ENCODE results near the gene ZNF582.

ZNF582 gene

GRCh38 chr19:56403764-56404704, 10.7 kb upstream of the ZNF582 start, which contains the start of gene ZNF583:
TSS of gene ZNF583 (plus strand) at chr19:56404332. CDS start at chr19:56407115, 2,783 bp downstream.
- TF ChIP-seq ZNF274 (IDR thresholded peaks at IDR 0.05; ENCODE audit: low read depth, low read length) (no peak), YY1 (IDR thresholded peaks at IDR 0.05; ENCODE audit: insufficient read depth, insufficient read length) (no peak), SUZ12 (IDR thresholded peaks at IDR 0.05; ENCODE audit: extremely low read depth, insufficient read depth, insufficient read length) (no peak)
- H3K9ac ChIP-seq (ENCODE audit: insufficient read length, low read depth), result peak within 1 kb of the TSS; percentile 96
- H3K9me3 ChIP-seq (ENCODE audit: insufficient read depth, low read length), result peaks cover 40% of the 10 kb centered on the region

GRCh38 chr19:56403261-56403660, 9.9 kb upstream of the ZNF582 start:
- no peak for DNase-seq (ENCODE audit: low read depth, low spot score)

More at GRCh38 chr19:56403764-56404704, 10.7 kb upstream of the ZNF582 start, which contains the start of gene ZNF583:
- Histone ChIP-seq H3K4me1 (ENCODE audit: insufficient read depth, insufficient read length) (peaks cover 4% of the 10 kb centered on the region), H3K27me3 (ENCODE audit: insufficient read depth, insufficient read length) (no peaks in the 10 kb centered on the region), H3K4me3 (ENCODE audit: insufficient read length, low read depth) (peak within 1 kb of the TSS; percentile 84), H3K36me3 (ENCODE audit: insufficient read depth, insufficient read length, low read length) (peaks cover 30% of the 10 kb centered on the region)
- peak; percentile 42 for DNase-seq (ENCODE audit: low read depth, low spot score)

GRCh38 chr19:56400485-56400884, 7.2 kb upstream of the ZNF582 start:
- Histone ChIP-seq H3K4me3 (ENCODE audit: insufficient read length, low read depth) (no peak overlapping the region), H3K27me3 (ENCODE audit: insufficient read depth, insufficient read length) (no peaks in the 10 kb centered on the region), H3K9ac (ENCODE audit: insufficient read length, low read depth) (no peak overlapping the region), H3K9me3 (ENCODE audit: insufficient read depth, low read length) (peaks cover 50% of the 10 kb centered on the region), H3K36me3 (ENCODE audit: insufficient read depth, insufficient read length, low read length) (peaks cover 40% of the 10 kb centered on the region), H3K4me1 (ENCODE audit: insufficient read depth, insufficient read length) (peaks cover 4% of the 10 kb centered on the region)
- TF ChIP-seq YY1 (IDR thresholded peaks at IDR 0.05; ENCODE audit: insufficient read depth, insufficient read length) (no peak), SUZ12 (IDR thresholded peaks at IDR 0.05; ENCODE audit: extremely low read depth, insufficient read depth, insufficient read length) (no peak), ZNF274 (IDR thresholded peaks at IDR 0.05; ENCODE audit: low read depth, low read length) (no peak)
- no peak for DNase-seq (ENCODE audit: low read depth, low spot score)

More at GRCh38 chr19:56403261-56403660, 9.9 kb upstream of the ZNF582 start:
- H3K27me3 ChIP-seq (ENCODE audit: insufficient read depth, insufficient read length), result no peaks in the 10 kb centered on the region
- H3K4me1 ChIP-seq (ENCODE audit: insufficient read depth, insufficient read length), result peaks cover 4% of the 10 kb centered on the region
- peaks cover 38% of the 10 kb centered on the region for H3K9me3 ChIP-seq (ENCODE audit: insufficient read depth, low read length)
- TF ChIP-seq ZNF274 (IDR thresholded peaks at IDR 0.05; ENCODE audit: low read depth, low read length) (no peak), SUZ12 (IDR thresholded peaks at IDR 0.05; ENCODE audit: extremely low read depth, insufficient read depth, insufficient read length) (no peak), YY1 (IDR thresholded peaks at IDR 0.05; ENCODE audit: insufficient read depth, insufficient read length) (no peak)
- H3K36me3 ChIP-seq (ENCODE audit: insufficient read depth, insufficient read length, low read length), result peaks cover 30% of the 10 kb centered on the region
- peak overlapping the region; percentile 96 for H3K9ac ChIP-seq (ENCODE audit: insufficient read length, low read depth)
- H3K4me3 ChIP-seq (ENCODE audit: insufficient read length, low read depth), result peak overlapping the region; percentile 84

DNA sequence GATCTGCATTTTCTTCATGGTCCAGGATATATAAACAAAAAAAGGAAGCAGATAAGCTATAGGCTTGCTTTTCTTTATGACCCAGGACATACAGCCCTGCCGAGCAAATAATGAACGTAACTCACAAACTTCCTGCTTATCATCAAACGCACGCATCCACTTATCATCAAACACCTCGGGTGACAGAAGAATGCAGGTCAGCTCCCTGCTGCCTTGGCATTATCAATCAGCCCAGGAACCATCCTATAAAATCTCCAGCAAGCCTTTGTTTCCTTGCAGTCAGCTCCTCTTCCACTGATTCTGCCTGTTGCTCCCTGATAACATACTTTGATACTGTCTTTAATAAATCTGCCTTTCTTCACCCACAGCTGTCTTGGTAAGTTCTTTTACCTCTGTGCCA, 5.5 kb upstream of the ZNF582 start:
- DNase-seq (ENCODE audit: low read depth, low spot score), result no peak
- no peak for TF ChIP-seq SUZ12 (IDR thresholded peaks at IDR 0.05; ENCODE audit: extremely low read depth, insufficient read depth, insufficient read length)
- Histone ChIP-seq H3K9me3 (ENCODE audit: insufficient read depth, low read length) (peaks cover 62% of the 10 kb centered on the region), H3K9ac (ENCODE audit: insufficient read length, low read depth) (no peak overlapping the region), H3K4me1 (ENCODE audit: insufficient read depth, insufficient read length) (no peaks in the 10 kb centered on the region), H3K36me3 (ENCODE audit: insufficient read depth, insufficient read length, low read length) (peaks cover 50% of the 10 kb centered on the region), H3K27me3 (ENCODE audit: insufficient read depth, insufficient read length) (no peaks in the 10 kb centered on the region), H3K4me3 (ENCODE audit: insufficient read length, low read depth) (no peak overlapping the region)

GRCh38 chr19:56383826-56384605, 9.3 kb downstream of the ZNF582 start:
- TF ChIP-seq ZNF274 (IDR thresholded peaks at IDR 0.05; ENCODE audit: low read depth, low read length), result no peak
- TF ChIP-seq YY1 (IDR thresholded peaks at IDR 0.05; ENCODE audit: insufficient read depth, insufficient read length), result no peak
- no peak for TF ChIP-seq SUZ12 (IDR thresholded peaks at IDR 0.05; ENCODE audit: extremely low read depth, insufficient read depth, insufficient read length)
- H3K4me1 ChIP-seq (ENCODE audit: insufficient read depth, insufficient read length), result no peaks in the 10 kb centered on the region
- no peaks in the 10 kb centered on the region for H3K27me3 ChIP-seq (ENCODE audit: insufficient read depth, insufficient read length)
- H3K36me3 ChIP-seq (ENCODE audit: insufficient read depth, insufficient read length, low read length), result peaks cover 23% of the 10 kb centered on the region
- DNase-seq (ENCODE audit: low read depth, low spot score), result no peak
- H3K9ac ChIP-seq (ENCODE audit: insufficient read length, low read depth), result no peak overlapping the region
- peaks cover 25% of the 10 kb centered on the region for H3K9me3 ChIP-seq (ENCODE audit: insufficient read depth, low read length)
- no peak overlapping the region for H3K4me3 ChIP-seq (ENCODE audit: insufficient read length, low read depth)

GRCh38 chr19:56377105-56377924, 16.0 kb downstream of the ZNF582 start:
- no peak overlapping the region for H3K4me3 ChIP-seq (ENCODE audit: insufficient read length, low read depth)
- no peak for DNase-seq (ENCODE audit: low read depth, low spot score)
- peaks cover 74% of the 10 kb centered on the region for H3K9me3 ChIP-seq (ENCODE audit: insufficient read depth, low read length)
- no peaks in the 10 kb centered on the region for H3K27me3 ChIP-seq (ENCODE audit: insufficient read depth, insufficient read length)
- peaks cover 66% of the 10 kb centered on the region for H3K36me3 ChIP-seq (ENCODE audit: insufficient read depth, insufficient read length, low read length)
- TF ChIP-seq ZNF274 (IDR thresholded peaks at IDR 0.05; ENCODE audit: low read depth, low read length), result peak; percentile 68
- no peak for TF ChIP-seq YY1 (IDR thresholded peaks at IDR 0.05; ENCODE audit: insufficient read depth, insufficient read length)
- TF ChIP-seq SUZ12 (IDR thresholded peaks at IDR 0.05; ENCODE audit: extremely low read depth, insufficient read depth, insufficient read length), result no peak
- no peak overlapping the region for H3K9ac ChIP-seq (ENCODE audit: insufficient read length, low read depth)
- H3K4me1 ChIP-seq (ENCODE audit: insufficient read depth, insufficient read length), result no peaks in the 10 kb centered on the region
